Suprapubic skin (tissue), 4 donors: ENCODE measurements around the gene MALRD1.

Experiments
- CTCF ChIP-seq, 2 donors: fragments of 200-600 bp in 1 of 2; fragments of 450-650 bp in 1 of 2; sonication (generic) in 1 of 2; IDR thresholded peaks; one replicate each; pipeline ENCODE4 v1.5.1; 2016 to 2019; ENCODE audit warnings: antibody characterized with exemption in 2 of 2, mild to moderate bottlenecking in 1 of 2, moderate library complexity in 1 of 2
- EP300 ChIP-seq: sonication (generic); formaldehyde crosslinking; IDR thresholded peaks from one replicate; pipeline ENCODE4 v1.6.1; 2017; ENCODE audit warnings: antibody characterized with exemption
- POLR2A ChIP-seq, 2 donors: fragments of 450-650 bp; IDR thresholded peaks; one replicate each; pipeline ENCODE4 v1.6.1; 2017; ENCODE audit warnings: antibody characterized with exemption in 2 of 2, mild to moderate bottlenecking in 2 of 2, moderate library complexity in 2 of 2
- POLR2AphosphoS5 ChIP-seq, 3 donors: sonication (generic); formaldehyde crosslinking; IDR thresholded peaks; one replicate each; pipeline ENCODE4 v1.6.1; 2017; ENCODE audit warnings: antibody characterized with exemption in 3 of 3

- TF ChIP-seq EP300 (no peak), CTCF (IDR thresholded peaks at IDR 0.05) (no peak), POLR2A (IDR thresholded peaks at IDR 0.05) (no peak), POLR2AphosphoS5 (IDR thresholded peaks at IDR 0.05) (no peak)
Observed at GRCh38 chr10:19466709-19467108, 418.1 kb downstream of the MALRD1 start.
